Measurements from ENCODE around the gene PPP1R3G.

GRCh38 chr6:5046430-5046829 lies 38.7 kb upstream of the PPP1R3G start:
- no peak for TF ChIP-seq CTCF (conservative IDR thresholded peaks at IDR 0.05; ENCODE audit: low read length)
- no peak for TF ChIP-seq EZH2phosphoT487 (IDR thresholded peaks at IDR 0.05; ENCODE audit: borderline replicate concordance)
